ENCODE data around the gene KHNYN.
A peak's percentile ranks its signal among the peaks of the same experiment; 100 is the strongest.

KHNYN gene

GRCh38 chr14:24401810-24402702, 27.7 kb upstream of the KHNYN start:
- no peak for FAIRE-seq

- no peak for FAIRE-seq
Observed at GRCh38 chr14:24403294-24403998, 26.3 kb upstream of the KHNYN start.

GRCh38 chr14:24404814-24405213, 24.9 kb upstream of the KHNYN start:
- FAIRE-seq: no peak

GRCh38 chr14:24406416-24406815, 23.3 kb upstream of the KHNYN start:
- no peak for FAIRE-seq

GRCh38 chr14:24407608-24408325, 22.0 kb upstream of the KHNYN start:
- FAIRE-seq: no peak

- FAIRE-seq: no peak
Observed at GRCh38 chr14:24408764-24409163, 21.0 kb upstream of the KHNYN start.

GRCh38 chr14:24409192-24409591, 20.6 kb upstream of the KHNYN start:
- FAIRE-seq: no peak

GRCh38 chr14:24409956-24410355, 19.8 kb upstream of the KHNYN start:
- FAIRE-seq: no peak

- peak; percentile 46 for FAIRE-seq
Observed at GRCh38 chr14:24411443-24412389, 18.0 kb upstream of the KHNYN start.

GRCh38 chr14:24414077-24414476, 15.7 kb upstream of the KHNYN start:
- FAIRE-seq: no peak

GRCh38 chr14:24414732-24415420, 14.9 kb upstream of the KHNYN start:
- no peak for FAIRE-seq

- FAIRE-seq: no peak
Observed at GRCh38 chr14:24415421-24416253, 14.1 kb upstream of the KHNYN start.

GRCh38 chr14:24416254-24416931, 13.4 kb upstream of the KHNYN start:
- FAIRE-seq: no peak

GRCh38 chr14:24416932-24417619, 12.7 kb upstream of the KHNYN start:
- FAIRE-seq: no peak

- FAIRE-seq: no peak
Observed at GRCh38 chr14:24417832-24418491, 11.8 kb upstream of the KHNYN start.

GRCh38 chr14:24418492-24418873, 11.3 kb upstream of the KHNYN start:
- no peak for FAIRE-seq

GRCh38 chr14:24422261-24422660, 7.5 kb upstream of the KHNYN start:
- FAIRE-seq: no peak

GRCh38 chr14:24422694-24423601, 6.8 kb upstream of the KHNYN start:
- no peak for FAIRE-seq
